Measurements from ENCODE around the gene NDUFA6.
"Not testable (repeated sequence)": the region's sequence is repeated elsewhere in the genome, so short reads cannot be mapped to it uniquely, and the experiment has no call there.

NDUFA6 gene

GRCh38 chr22:42090596-42091454 lies at the start of gene NDUFA6:
TSS of gene NDUFA6 (minus strand) at chr22:42090772. CDS start at chr22:42090744, 28 bp downstream.
- DNase-seq: peak; percentile 97

- DNase-seq: not testable (repeated sequence)
Measured at GRCh38 chr22:42140153-42140552, 49.6 kb upstream of the NDUFA6 start.

- DNase-seq: not testable (repeated sequence)
Measured at GRCh38 chr22:42139508-42139907, 48.9 kb upstream of the NDUFA6 start.

- no peak for DNase-seq
Measured at GRCh38 chr22:42138972-42139371, 48.4 kb upstream of the NDUFA6 start.

GRCh38 chr22:42138122-42138770 lies 47.7 kb upstream of the NDUFA6 start:
- no peak for DNase-seq

GRCh38 chr22:42135688-42136087 lies 45.1 kb upstream of the NDUFA6 start:
- DNase-seq: not testable (repeated sequence)

- no peak for DNase-seq
Measured at GRCh38 chr22:42134100-42135020, 43.8 kb upstream of the NDUFA6 start.

- DNase-seq: no peak
Measured at GRCh38 chr22:42132457-42132856, 41.9 kb upstream of the NDUFA6 start.

GRCh38 chr22:42131562-42131961 lies 41.0 kb upstream of the NDUFA6 start:
- no peak for DNase-seq

GRCh38 chr22:42130639-42131431 lies 40.3 kb upstream of the NDUFA6 start, which contains the start of gene CYP2D6:
TSS of gene CYP2D6 (minus strand) at chr22:42130810. CDS start at chr22:42130791, 19 bp downstream.
- not testable (repeated sequence) for DNase-seq

- DNase-seq: not testable (repeated sequence)
Measured at GRCh38 chr22:42130182-42130581, 39.6 kb upstream of the NDUFA6 start.

GRCh38 chr22:42128776-42129694 lies 38.5 kb upstream of the NDUFA6 start:
- not testable (repeated sequence) for DNase-seq

GRCh38 chr22:42128007-42128406 lies 37.4 kb upstream of the NDUFA6 start:
- not testable (repeated sequence) for DNase-seq

- no peak for DNase-seq
Measured at GRCh38 chr22:42127606-42128005, 37.0 kb upstream of the NDUFA6 start.

- not testable (repeated sequence) for DNase-seq
Measured at GRCh38 chr22:42123529-42123928, 33.0 kb upstream of the NDUFA6 start.

- peak; percentile 69 for DNase-seq
Measured at GRCh38 chr22:42120231-42121021, 29.9 kb upstream of the NDUFA6 start.

GRCh38 chr22:42116848-42117424 lies 26.4 kb upstream of the NDUFA6 start:
- no peak for DNase-seq

GRCh38 chr22:42115420-42115830 lies 24.9 kb upstream of the NDUFA6 start:
- DNase-seq: not testable (repeated sequence)

- no peak for DNase-seq
Measured at GRCh38 chr22:42114721-42115120, 24.1 kb upstream of the NDUFA6 start.

GRCh38 chr22:42112793-42113192 lies 22.2 kb upstream of the NDUFA6 start:
- not testable (repeated sequence) for DNase-seq
